ENCODE results near the gene MGA. TPM values are rescaled to one million over a fixed set of nuclear protein-coding genes. Genes with fewer than 3 reads are reported as not detected.
A peak's percentile ranks its signal among the peaks of the same experiment; 100 is the strongest.

Gene MGA
- total RNA-seq = 65.2 TPM

DNA sequence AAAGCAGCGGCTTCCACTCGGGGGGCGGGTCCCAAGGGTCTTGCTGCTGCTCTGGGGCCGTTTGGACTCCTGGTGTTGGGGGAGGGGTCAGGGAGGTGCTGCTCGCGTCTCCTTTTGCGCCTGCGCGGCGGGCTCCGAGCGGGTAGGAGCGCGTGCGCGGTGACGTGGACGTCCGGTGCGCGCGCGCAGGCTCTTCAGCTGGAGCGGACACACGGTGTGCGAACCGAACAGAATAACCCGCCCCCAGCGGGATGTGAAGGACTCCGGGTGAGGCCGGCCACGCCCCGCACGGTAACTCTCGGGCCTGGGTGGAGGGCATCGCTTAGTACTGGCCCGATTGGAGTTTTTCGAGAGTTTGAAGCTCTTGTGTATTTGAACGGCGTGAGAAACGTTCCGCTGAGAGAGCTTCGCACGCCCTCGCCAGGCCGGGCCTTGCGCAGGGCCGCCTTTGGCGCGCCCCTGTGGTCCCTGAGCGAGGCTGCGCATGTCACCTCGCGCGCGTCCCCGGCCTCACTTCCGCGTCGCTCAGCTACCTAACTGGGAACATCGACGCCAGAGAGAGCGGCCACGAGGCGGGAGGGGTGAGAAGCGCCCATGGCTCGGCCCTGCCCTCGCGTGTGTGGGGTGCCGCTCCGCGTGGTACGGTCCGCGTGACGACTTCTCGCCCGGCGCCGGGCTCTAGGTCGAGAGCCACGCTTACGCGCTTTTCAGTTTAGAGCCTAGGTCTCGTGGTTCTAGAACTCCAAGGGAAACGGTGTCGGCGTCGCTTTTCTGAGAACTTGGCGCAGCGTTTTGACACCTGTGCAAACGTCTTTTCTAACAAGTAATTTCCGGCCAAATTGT, at the start of gene MGA:
MGA (plus strand) TSS at position 171 of the 843 bp plus-strand sequence.
- peak; percentile 91 for DNase-seq (ENCODE audit: low spot score)

DNA sequence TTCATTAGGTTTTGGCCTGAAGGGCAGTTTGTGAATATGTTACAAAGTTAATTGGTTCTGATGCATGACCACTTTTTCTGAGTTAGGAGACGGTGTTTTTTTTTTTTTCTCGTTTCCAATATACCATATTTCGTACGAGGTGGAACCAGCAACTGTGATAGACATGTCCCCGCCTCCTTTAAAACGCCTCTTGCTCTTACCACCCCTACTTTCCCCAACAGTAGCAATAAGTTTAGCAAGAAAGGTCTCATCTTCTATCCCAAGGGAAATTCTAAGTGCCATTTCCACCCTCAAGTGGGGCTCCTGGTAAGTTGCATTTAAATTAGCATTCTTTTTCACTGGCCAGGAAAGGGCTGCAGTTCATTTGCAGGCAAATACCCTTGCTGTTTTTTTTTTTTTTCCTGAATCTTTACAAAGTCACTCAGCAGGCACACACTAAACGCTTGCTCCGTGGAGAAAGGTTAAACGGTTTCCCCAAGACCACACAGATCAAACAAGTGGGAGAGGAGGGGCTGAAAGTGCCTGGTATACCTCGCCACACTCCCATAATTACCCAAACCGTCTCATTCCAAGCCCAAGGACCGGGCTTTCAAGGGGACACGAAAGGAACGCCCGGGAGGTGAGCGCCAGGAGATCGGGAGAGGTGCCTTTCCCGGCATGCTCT, 39.5 kb upstream of the MGA start:
- no peak for DNase-seq (ENCODE audit: low spot score)

DNA sequence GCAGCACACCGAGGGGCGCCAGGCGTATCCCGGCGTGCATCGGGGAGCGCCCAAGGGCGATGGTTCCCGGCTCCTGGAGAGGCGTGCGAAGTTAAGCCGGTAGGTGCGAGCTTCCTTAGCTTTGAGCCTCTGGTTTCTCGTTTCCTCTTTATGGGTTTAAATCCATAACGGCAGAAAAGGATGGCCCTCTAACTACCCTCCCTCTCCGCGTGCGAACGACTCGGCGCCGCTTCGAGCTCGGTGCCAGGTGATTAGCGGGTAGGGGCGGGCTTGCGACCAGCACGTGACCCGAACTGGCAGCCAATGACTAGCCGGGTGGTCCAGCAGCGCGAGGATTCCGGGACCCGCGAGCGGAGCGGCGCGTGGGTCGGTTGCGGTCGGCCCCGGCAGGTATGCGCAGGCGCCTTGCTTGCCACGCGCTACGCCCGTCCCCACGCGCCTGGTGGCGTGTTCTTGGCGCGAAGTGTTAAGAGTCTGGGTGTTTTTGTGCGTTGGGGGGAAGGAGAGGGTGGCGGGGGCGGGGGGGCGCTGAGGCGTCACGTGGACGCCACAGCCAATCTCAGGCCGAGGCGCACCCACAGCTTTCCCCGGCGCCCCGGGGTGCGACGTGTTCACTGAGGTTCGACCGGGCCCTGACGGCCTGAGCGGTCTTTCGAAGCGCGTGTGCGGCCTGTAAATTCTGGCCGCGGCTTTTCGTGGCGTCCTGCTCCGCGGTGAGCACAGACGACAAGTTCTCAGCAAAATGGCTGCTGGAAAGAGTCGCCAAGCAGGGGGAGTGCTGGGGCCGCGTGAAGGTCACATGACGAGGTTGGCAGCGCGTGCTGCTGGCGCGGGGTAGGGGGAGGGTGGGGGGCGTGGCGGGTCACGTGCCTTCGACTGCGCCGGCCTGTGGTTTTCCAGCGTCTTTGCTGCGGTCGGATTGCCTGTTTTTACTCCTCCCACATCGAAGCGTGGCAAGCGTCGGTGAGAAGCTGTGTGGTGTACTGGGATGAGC, 38.7 kb upstream of the MGA start:
- peak; percentile 81 for DNase-seq (ENCODE audit: low spot score)

DNA sequence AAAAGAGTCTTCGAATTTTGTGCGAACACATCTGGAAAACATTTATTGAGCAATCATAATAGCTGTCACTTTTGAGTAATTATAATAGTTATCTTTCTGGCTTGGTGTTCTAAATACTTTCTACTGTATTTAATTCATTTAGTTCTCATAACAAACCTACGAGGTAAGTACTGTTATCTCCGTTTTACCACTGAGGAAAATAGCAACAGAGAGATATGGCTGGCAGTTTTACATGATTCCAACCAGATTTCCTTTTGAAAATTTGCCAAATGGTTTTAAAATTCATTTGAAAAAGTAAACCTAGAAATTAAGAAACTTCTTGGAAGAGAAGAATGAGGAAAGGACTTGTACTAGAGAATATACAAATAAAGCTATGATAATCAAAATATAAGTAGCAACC, 37.3 kb upstream of the MGA start:
- no peak for DNase-seq (ENCODE audit: low spot score)

DNA sequence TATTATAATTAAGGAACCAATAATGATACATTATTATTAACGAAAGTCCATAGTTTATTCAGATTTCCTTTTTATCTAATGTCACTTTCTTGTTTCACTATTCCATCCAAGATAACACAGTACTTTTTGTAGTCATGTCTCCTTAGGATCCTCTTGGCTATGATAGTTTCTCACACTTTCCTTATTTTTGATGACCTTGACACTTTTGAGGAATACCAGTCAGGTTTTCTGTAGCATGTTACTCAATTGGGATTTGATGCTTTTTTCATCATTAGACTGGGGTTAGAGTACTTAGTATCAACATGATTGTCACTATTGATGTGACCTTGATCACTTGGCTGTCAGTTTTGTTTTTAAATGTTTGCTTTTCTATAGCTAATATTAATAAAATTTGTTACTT, 33.0 kb upstream of the MGA start:
- no peak for DNase-seq (ENCODE audit: low spot score)

DNA sequence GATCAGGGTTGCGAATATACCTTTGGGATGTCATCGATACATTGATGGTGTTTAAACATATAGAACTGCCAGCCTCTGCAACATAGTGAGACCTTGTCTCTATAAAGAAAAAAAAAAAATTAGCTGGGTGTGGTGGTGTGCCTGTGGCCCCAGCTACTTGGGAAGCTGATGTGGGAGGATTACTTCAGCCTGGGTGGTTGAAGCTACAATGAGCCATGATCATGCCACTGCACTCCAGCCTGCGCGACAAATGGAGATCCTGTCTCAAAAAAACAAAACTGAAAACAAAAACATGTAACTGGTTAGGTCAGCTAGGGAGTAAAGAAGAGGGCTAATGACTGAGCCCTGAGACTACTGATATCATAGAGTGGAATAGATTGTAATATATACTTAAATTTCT, 30.7 kb upstream of the MGA start:
- DNase-seq (ENCODE audit: low spot score) = no peak

DNA sequence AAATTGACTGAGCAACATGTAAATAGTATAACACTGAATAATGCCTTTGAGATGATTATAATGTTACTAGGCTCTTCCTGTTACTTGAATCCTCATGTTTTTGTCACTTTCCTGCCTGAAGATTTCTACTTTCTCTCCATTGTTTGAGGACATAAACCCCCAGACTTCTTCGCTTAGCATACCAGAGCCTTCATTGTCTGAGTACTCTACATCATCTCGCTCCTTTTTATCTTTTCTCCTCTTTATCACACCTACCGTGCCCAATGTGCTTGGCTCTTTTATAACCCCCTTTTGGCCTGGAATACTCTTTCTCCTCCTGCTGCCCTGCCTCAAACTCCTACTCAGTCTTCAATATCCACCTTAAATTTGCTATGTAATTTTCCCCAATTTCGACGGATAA, 30.3 kb upstream of the MGA start:
- no peak for DNase-seq (ENCODE audit: low spot score)

DNA sequence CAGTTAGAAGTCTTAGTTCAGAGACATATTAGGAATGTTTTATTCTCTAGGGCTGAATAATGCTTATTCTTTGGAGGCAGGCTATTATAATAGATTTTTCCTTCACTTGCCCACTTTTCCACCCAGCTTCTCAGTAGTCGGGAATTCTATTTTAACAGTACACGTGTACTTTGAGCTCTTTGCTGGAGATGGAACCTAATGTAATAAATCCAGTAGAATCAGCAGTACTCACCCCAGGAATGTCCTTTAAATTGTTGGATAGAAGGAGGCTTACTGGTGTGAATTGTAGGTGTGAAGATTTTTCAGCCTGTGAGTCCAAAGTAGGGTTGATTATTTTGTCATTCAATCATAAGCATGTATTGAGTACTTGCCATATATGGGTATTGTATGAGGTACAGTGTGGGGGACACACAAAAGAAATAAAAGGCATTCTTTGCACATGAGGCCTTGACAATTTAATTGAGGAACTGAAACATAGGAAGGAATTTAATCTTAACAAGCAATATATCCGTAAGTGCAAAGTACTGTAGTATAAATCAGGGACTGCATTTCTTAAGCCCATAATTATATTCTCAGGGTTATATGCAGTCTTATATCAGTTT, 29.5 kb upstream of the MGA start:
- DNase-seq (ENCODE audit: low spot score) = no peak

DNA sequence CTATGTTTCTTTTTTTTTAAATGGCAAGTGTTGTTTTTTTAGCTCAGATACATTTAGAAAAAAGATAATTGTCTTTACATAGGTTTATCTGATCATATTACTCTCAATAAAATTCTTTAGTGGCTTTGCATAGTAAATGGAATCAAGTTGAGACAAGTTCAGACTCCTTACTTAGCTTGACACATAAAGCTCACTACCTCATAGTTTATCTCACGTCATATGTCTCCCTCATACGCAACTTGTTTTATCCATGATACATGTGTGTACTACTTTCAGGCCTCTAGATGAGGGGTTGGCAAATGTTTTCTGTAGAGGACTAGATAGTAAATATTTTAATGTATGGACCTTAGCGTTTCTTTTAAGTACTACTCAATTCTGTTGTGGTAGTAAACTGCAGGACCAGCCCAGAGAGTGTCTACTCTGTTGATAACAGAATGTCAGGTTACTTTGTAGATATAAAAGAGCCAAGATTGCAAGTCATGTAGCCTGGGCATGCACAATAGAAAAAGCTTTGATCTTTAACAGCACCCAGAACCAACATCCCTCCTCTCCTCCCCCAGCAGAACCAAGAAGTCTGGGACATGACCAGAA, 28.2 kb upstream of the MGA start:
- no peak for DNase-seq (ENCODE audit: low spot score)

DNA sequence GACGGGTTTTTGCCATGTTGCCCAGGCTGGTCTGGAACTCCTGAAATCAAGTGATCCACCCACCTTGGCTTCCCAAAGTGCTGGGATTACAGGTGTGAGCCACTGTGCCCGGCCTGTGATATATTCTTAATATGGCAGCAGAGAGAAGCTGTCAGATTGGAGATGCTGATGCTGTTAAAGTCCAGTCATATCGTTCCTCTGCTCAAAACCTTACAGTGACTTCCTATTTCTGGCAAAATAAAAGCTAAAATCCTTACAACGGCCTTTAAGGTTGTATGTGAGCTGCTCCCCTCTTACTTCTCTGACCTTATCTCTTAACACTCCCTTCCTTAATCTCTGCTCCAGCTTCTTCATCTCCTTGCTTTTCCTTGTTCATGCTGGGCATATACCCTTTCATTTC, 26.6 kb upstream of the MGA start:
- DNase-seq (ENCODE audit: low spot score) = no peak

DNA sequence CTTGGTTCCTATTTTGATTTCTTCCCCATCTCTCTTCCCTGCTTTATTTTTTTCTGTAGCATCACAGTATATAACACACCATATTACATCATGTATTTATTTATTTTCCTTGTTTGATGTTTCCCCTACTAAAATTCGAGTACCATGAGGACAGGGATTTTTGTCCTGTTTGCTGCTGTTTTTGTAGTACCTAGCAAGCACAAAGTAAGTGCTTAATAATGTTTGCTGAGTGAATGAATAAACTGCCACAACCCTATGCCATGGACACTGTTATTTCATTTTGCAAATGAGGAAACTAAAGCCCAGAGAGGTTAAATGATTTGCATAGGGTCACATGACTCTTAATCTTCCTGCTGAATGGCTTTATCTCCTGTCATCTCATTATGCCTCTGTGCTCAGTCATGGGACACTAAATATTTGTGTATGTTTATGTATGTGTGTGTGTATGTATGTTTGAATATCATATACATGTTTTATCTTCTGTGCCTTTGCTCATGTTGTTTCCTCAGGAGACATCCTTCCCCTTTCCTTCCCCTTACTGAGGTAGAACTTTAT, 26.1 kb upstream of the MGA start:
- DNase-seq (ENCODE audit: low spot score) = no peak

DNA sequence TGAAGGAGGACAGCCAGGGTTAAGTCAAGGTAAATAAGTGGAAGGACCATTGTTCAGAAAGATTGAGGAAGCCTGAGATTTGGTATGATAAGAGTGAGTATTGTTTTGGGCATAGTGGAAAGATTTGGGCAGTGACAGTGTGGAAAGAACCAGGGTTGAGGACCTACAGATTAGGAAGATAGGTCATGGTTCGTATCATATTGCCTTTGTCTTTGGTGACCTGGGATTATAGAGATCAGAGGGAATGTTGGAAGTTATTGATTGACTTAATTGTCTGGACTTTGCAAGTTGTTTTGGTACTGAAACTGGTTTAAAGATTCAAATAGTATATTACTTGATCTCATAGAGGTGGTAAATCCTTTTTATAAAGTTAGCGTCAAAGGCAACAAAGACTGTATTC, 23.1 kb upstream of the MGA start:
- no peak for DNase-seq (ENCODE audit: low spot score)

DNA sequence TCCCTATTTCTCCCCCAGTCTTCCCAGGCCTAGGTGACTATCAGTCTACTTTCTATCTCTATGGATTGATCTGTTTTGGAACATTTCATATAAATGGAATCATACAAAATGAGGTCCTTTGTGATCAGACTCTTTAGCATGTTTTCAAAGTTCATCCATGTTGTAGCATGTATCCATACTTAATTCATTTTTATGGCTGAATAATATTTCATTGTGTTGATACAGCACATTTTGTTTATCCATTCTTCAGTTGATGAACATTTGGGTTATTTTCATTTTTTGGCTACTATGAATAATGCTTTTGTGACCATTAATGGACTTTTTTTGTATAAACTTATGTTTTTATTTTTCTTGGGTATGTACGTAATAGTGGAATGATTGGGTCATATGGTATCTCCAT, 19.2 kb upstream of the MGA start:
- DNase-seq (ENCODE audit: low spot score) = no peak

DNA sequence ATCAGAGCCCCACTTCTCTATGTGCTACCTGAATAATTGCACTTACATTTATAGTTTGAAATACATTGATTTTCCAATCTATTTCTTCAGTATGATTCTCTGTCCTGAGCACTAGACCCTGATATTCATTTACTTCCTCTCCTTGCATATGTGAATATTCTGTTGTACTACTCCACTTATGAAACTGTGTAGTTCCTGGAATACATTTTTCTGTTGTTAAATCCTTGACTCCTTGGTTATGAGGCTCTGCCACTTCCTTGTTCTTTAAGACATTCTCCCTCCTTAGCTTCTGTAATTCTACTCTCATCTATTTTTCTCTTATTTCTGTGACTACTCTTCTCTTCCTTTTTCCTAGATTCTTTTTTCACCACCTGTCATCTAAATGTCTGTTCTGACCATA, 12.9 kb upstream of the MGA start:
- no peak for DNase-seq (ENCODE audit: low spot score)

DNA sequence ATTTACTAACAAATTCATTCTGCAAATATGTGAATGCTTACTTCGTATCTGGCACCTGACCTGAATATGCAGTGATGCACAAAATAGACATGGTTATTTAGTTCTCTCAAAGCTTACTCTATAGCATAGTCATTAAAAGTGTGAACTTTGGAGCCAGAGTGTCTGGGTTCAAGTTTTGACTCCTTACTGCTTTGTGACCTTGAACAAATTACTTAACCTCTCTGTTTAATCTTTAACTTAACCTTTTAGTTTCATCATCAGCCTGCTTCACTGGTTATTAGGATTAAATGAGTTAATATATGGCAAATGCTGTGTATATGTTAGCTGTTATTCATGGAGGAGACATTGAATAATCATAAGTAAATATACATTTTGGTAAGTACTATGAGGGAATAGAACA, 12.1 kb upstream of the MGA start:
- no peak for DNase-seq (ENCODE audit: low spot score)

DNA sequence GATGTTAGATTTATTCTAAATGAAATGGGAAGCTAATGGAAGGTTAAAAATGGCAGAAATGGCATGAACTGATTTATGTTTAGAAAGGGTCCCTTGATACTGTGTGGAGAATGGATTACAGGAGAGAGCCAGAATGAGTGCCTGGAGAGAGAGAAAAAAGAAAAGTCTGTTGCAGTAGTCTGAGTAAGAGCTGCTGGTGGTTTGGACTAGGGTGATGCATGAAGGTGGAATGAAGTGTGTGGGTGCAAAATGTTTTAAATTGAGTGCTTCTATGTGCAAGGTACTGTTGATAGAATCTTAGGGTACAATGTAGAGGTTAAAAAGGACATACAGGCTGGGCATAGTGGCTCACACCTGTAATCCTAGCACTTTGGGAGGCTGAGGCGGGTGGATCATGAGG, 11.4 kb upstream of the MGA start:
- no peak for DNase-seq (ENCODE audit: low spot score)

DNA sequence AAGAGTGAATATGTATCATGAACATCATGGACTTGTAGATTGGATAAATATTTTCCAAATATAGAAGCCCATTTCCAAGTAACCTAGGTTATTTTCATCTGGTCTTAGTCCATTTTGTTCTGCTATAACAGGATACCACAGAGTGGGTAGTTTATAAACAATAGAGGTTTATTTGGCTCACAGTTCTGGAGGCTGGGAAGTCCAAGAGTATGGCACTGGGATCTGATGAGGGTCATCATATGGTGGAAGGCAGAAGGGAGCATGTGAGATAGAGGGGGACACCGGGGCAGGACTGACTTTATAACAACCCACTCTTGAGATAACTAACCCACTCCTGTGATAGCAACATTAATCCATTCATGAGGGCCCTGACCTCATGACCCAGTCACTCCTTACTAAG, 9.4 kb upstream of the MGA start:
- no peak for DNase-seq (ENCODE audit: low spot score)

DNA sequence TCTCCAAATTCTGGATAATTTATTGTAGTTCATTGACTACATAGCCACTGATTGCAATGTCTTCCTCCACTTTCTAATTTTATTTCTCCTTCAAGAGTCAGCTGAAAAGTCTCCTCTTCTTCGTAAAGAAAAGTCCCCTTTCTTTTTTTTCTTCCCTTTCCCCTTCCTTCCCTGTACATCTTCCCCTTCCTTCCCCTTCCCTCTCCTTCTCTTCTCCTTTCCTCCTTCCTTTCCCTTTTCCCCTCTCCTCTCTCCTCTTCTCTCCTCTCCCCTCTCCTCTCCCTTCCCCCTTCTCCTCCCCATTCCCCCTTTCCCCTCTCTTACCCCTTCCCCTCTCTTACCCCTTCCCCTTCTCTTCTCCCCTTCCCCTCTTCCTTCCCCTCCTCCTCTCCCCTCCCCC, 8.8 kb upstream of the MGA start:
- DNase-seq (ENCODE audit: low spot score) = no peak

DNA sequence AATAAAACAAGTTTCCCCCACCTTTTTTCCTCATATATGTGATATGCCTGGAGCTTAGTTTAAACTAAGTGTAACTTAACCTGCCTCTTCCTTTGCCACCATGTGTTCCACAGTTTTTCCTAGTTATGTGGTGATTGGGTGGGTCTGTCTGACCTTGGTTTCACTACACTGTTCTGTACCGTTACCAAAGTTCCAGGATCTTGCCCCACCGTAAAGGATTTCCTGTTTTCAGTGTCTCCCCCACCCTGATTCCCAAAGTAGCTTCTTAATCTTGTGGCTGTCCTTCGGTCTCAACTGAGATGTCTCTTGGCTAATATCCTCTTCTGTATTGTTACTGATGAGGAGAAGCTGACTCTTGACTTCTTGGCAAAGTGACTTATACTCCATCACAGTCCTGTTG, 6.4 kb upstream of the MGA start:
- no peak for DNase-seq (ENCODE audit: low spot score)

DNA sequence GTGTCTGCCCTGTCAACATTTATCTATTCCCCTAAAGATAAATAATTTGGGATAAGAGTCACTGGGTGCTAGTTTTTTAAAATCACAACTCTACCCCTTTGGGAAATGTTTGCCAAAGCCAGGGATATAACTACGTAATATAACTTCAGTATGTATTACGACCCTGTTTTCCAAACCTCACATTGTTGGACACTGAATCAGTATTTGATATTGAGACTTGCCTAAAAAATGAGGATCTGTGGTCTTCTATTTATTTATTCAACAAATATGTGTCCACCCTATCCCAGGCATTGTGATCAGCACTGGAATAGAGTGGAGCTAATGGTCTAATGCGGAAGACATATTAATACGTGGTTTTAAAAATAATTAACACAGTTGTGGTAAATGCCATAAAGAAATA, 4.5 kb upstream of the MGA start:
- no peak for DNase-seq (ENCODE audit: low spot score)

DNA sequence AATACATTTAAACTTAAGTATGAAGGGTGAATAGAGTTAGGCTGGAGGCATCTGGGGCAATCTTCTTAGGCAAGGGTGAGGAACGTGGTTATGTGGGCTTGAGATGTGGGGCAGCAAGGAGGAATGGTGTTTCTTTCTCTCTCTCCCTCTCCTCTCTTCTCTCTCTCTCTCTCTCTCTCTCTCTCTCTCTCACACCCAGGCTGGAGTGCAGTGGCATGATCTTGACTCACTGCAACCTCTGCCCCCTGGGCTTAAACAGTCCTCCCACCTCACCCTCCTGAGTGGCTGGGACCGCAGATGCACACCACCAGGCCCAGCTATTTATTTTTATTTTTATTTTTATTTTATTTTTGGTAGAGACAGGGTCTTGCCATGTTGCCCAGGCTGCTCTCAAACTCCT, 4.0 kb upstream of the MGA start:
- DNase-seq (ENCODE audit: low spot score) = no peak

Measured in ureter (tissue), 1 donor.